Panc1 (cell line): ENCODE data around the gene FAM114A2. TPM values are rescaled to one million over a fixed set of nuclear protein-coding genes. Genes with fewer than 3 reads are reported as not detected.
A peak's percentile ranks its signal among the peaks of the same experiment; 100 is the strongest.

Experiments used
- ATAC-seq: fragments of 200-7000 bp; cut with Tn5 transposase; 2 replicates; pipeline ENCODE4 v1.9.1; 2020; ENCODE audit warnings: mild to moderate bottlenecking, moderate library complexity
- BruUV-seq: library from RNA; stranded (reverse); fragments of 400-500 nt; replicated peaks from 2 replicates; lab custom pipeline; 2021; lab: Mats Ljungman, UMichigan
- CTCF ChIA-PET: fragments of 300-600 bp; sonication (Branson Sonifier 250); formaldehyde crosslinking; loops from one replicate; lab custom pipeline; 2022; ENCODE audit warnings: antibody characterized with exemption; lab: Charles Lee
- POLR2A ChIA-PET: fragments of 300-600 bp; sonication (Branson Sonifier 250); formaldehyde crosslinking; loops from one replicate; lab custom pipeline; 2022; ENCODE audit warnings: antibody characterized with exemption; lab: Charles Lee
- DNase-seq: peaks from one replicate; pipeline ENCODE4 v3.0.0-alpha.2; 2010; ENCODE audit warnings: low read depth, low spot score
- H3K27ac ChIP-seq: 2 replicates; pipeline ENCODE4 v1.5.1; 2011; ENCODE audit warnings: mild to moderate bottlenecking, low read length, inconsistent platforms
- H3K27me3 ChIP-seq: fragments of 200-500 bp; sonication (Bioruptor generic); 2 replicates; pipeline ENCODE4 v1.6.0; 2014; ENCODE audit warnings: low read length, inconsistent platforms; ENCODE audit not compliant: control insufficient read depth, insufficient read depth
- H3K36me3 ChIP-seq: fragments of 200-500 bp; sonication (Bioruptor generic); 2 replicates; pipeline ENCODE4 v1.5.1; 2014; ENCODE audit warnings: inconsistent platforms, mild to moderate bottlenecking, low read length, moderate library complexity; ENCODE audit not compliant: control insufficient read depth, insufficient read depth
- H3K4me1 ChIP-seq: 2 replicates; pipeline ENCODE4 v1.5.1; 2011; ENCODE audit warnings: inconsistent platforms, mild to moderate bottlenecking, low read length, moderate library complexity; ENCODE audit not compliant: control insufficient read depth, insufficient read depth
- H3K4me3 ChIP-seq, 2 experiments: 2 replicates each; pipeline ENCODE4 v1.5.1; 2011 to 2012; ENCODE audit warnings: low read depth in 2 of 2, low read length in 2 of 2, mild to moderate bottlenecking in 2 of 2, inconsistent platforms in 1 of 2, moderate library complexity in 1 of 2
- H3K9me3 ChIP-seq: fragments of 200-500 bp; sonication (Bioruptor generic); 2 replicates; pipeline ENCODE4 v1.5.1; 2014; ENCODE audit warnings: low read depth, mild to moderate bottlenecking, inconsistent platforms, low read length, moderate library complexity; ENCODE audit not compliant: control insufficient read depth, insufficient read depth
- CTCF ChIP-seq: fragments of 450-650 bp; IDR thresholded peaks from 2 replicates; pipeline ENCODE4 v1.5.1; 2017; ENCODE audit warnings: mild to moderate bottlenecking
- POLR2AphosphoS5 ChIP-seq: IDR thresholded peaks from 2 replicates; pipeline ENCODE4 v1.6.1; 2012; ENCODE audit warnings: mild to moderate bottlenecking, low read depth, low read length, moderate library complexity
- REST ChIP-seq, 2 experiments: IDR thresholded peaks; 2 replicates each; pipeline ENCODE4 v1.6.1; 2011 to 2012; ENCODE audit warnings: low read depth in 2 of 2, control low read depth in 1 of 2, low read length in 1 of 2, mild to moderate bottlenecking in 1 of 2, moderate library complexity in 1 of 2; ENCODE audit not compliant: insufficient read depth in 1 of 2
- SIN3A ChIP-seq: IDR thresholded peaks from 2 replicates; pipeline ENCODE4 v1.6.1; 2012; ENCODE audit warnings: low read depth, mild to moderate bottlenecking, low read length, moderate library complexity, borderline replicate concordance; ENCODE audit not compliant: insufficient read depth
- TCF7L2 ChIP-seq: IDR thresholded peaks from 2 replicates; pipeline ENCODE4 v1.6.1; 2011; ENCODE audit warnings: mild to moderate bottlenecking, low read depth, low read length, inconsistent platforms
- in situ Hi-C: cut with HindIII; loops from 2 replicates; pipeline ENCODE4 v1.10.0; 2016; ENCODE audit warnings: low sequenced_read_pairs, low pct_unique_long_range_greater_than_20kb
- intact Hi-C: fragments of 100-400 bp; cut with micrococcal nuclease; formaldehyde crosslinking; loops from one replicate; pipeline ENCODE4 v1.10.0; 2022; ENCODE audit not compliant: unreplicated experiment
- total RNA-seq: library from RNA; stranded (reverse); gene quantifications from one replicate; pipeline ENCODE4 v1.2.1, GENCODE V29; 2021; ENCODE audit not compliant: unreplicated experiment

The FAM114A2 gene
- total RNA-seq, 1 experiment from 2014 or later = 20.7 TPM

- ChIA-PET CTCF (interaction anchor here (0.6 kb wide), 1 partner anchor 52 kb away, joined by 3 read pairs; no protein-coding TSS in a partner anchor), POLR2A (interaction anchor here (0.6 kb wide), 1 partner anchor 479 kb away, joined by 3 read pairs; no protein-coding TSS in a partner anchor)
- in situ Hi-C loops = no loop called here
- no TSS peak for BruUV-seq
- TF ChIP-seq SIN3A (no peak), POLR2AphosphoS5 (no peak), REST (IDR thresholded peaks at IDR 0.05; ENCODE audit: insufficient read depth in 1 of 2, low read depth in 2 of 2, low read length in 1 of 2) (no peak), CTCF (no peak), TCF7L2 (no peak)
- peaks cover 2% of the 10 kb centered on the region for H3K36me3 ChIP-seq
- intact Hi-C loops = no loop called here
- DNase-seq (no peak), ATAC-seq (no peak)
- no peaks in the 10 kb centered on the region for H3K27me3 ChIP-seq
- peaks cover 13% of the 10 kb centered on the region for H3K4me1 ChIP-seq
- H3K27ac ChIP-seq = peak overlapping the region; percentile 98
- H3K4me3 ChIP-seq = peak overlapping the region; percentile 94 to 99
- no peaks in the 10 kb centered on the region for H3K9me3 ChIP-seq
These were observed 734 bp upstream of the FAM114A2 start for GRCh38 chr5:154039458-154039829.

GRCh38 chr5:154038261-154038706 is 426 bp downstream of the FAM114A2 start:
- ATAC-seq (peak; percentile 64), DNase-seq (no peak)
- no peaks in the 10 kb centered on the region for H3K9me3 ChIP-seq
- BruUV-seq = TSS peak; percentile 95
- H3K4me3 ChIP-seq = peak overlapping the region; percentile 94 to 99
- TF ChIP-seq POLR2AphosphoS5 (no peak), SIN3A (no peak), REST (IDR thresholded peaks at IDR 0.05; ENCODE audit: insufficient read depth in 1 of 2, low read depth in 2 of 2, low read length in 1 of 2) (no peak), TCF7L2 (no peak), CTCF (no peak)
- H3K36me3 ChIP-seq = peaks cover 2% of the 10 kb centered on the region; the same call in 1 of the 2 replicates
- CTCF ChIA-PET = no interaction called here
- in situ Hi-C loops (no loop called here), intact Hi-C loops (no loop called here)
- no peaks in the 10 kb centered on the region for H3K27me3 ChIP-seq
- peak overlapping the region; percentile 98 for H3K27ac ChIP-seq
- POLR2A ChIA-PET = no interaction called here
- H3K4me1 ChIP-seq = peaks cover 13% of the 10 kb centered on the region
